Activated CD4-positive, alpha-beta T cell treated with anti-CD3 and anti-CD28 coated beads, Interleukin-2, amount 10 ng/mL, durations not matched to agents 24 days and 14 days (primary cell): Measurements from ENCODE around the gene SMPX. TPM values are rescaled to one million over a fixed set of nuclear protein-coding genes. Genes with fewer than 3 reads are reported as not detected.

Source experiments
- total RNA-seq: library from RNA; stranded (reverse); gene quantifications from 2 replicates; pipeline ENCODE4 v1.2.3, GENCODE V29; 2022

SMPX gene
- total RNA-seq, 1 donor from 2014 or later, result not detected

Other genes starting within 250 kb of the SMPX start
- 0.30 and 0.33 TPM in 2 replicates for gene KLHL34, start 99.8 kb downstream of the SMPX start, total RNA-seq
- 10.0 and 11.3 TPM in 2 replicates for gene MBTPS2, start 81.5 kb upstream of the SMPX start, total RNA-seq
- 1.4 and 2.2 TPM in 2 replicates for gene YY2, start 97.9 kb upstream of the SMPX start, total RNA-seq
- 161 and 162 TPM in 2 replicates for gene SMS, start 182.6 kb upstream of the SMPX start, total RNA-seq